Psoas muscle (tissue), 8 donors: ENCODE results near the gene PHF1. TPM values are rescaled to one million over a fixed set of nuclear protein-coding genes. Genes with fewer than 3 reads are reported as not detected.

Experiments
- ATAC-seq, 4 donors: fragments of 200-7000 bp; cut with Tn5 transposase; one replicate each; pipeline ENCODE4 v1.9.1; 2020; ENCODE audit warnings: moderate library complexity in 3 of 4, mild to moderate bottlenecking in 2 of 4
- DNase-seq, 2 donors: peaks; one replicate each; pipeline ENCODE4 v3.0.0-alpha.2; 2020
- H3K27ac ChIP-seq: fragments of 200-600 bp; one replicate; pipeline ENCODE4 v1.8.0; 2022
- H3K27me3 ChIP-seq, 3 donors: fragments of 200-600 bp in 1 of 3; one replicate each; pipeline versions ENCODE4 v1.6.1 to v1.8.0; 2013 to 2022; ENCODE audit warnings: low read length in 2 of 3, mild to moderate bottlenecking in 2 of 3, moderate library complexity in 1 of 3; ENCODE audit not compliant: insufficient read depth in 3 of 3
- H3K36me3 ChIP-seq, 2 donors: fragments of 200-600 bp in 1 of 2; one replicate each; pipeline versions ENCODE4 v1.6.1 to v1.8.0; 2013 to 2022; ENCODE audit warnings: low read depth in 1 of 2, mild to moderate bottlenecking in 1 of 2, moderate library complexity in 1 of 2; ENCODE audit not compliant: insufficient read depth in 1 of 2
- H3K4me1 ChIP-seq: fragments of 200-600 bp; one replicate; pipeline ENCODE4 v1.8.0; 2022
- H3K4me3 ChIP-seq: fragments of 200-600 bp; one replicate; pipeline ENCODE4 v1.8.0; 2022; ENCODE audit warnings: mild to moderate bottlenecking
- H3K9me3 ChIP-seq: fragments of 200-600 bp; one replicate; pipeline ENCODE4 v1.8.0; 2022
- CTCF ChIP-seq: fragments of 200-600 bp; IDR thresholded peaks from one replicate; pipeline ENCODE4 v1.8.0; 2022; ENCODE audit warnings: antibody characterized with exemption
- WGBS, 3 donors: extraction: QIAGEN DNeasy Blood & Tissue Kit; methylation state at CpG; one replicate each; pipeline versions ENCODE4 v1.1.6 to v1.1.7; 2013; 5-methylcytosine and 5-hydroxymethylcytosine counted together
- intact Hi-C, 2 donors: fragments of 100-400 bp; cut with DNase I; formaldehyde crosslinking; loops; one replicate each; pipeline versions ENCODE4 v1.11.0 to v1.14.2; 2022
- polyA plus RNA-seq, 3 donors: library from polyadenylated mRNA; stranded (reverse); fragments of 200-250 nt; gene quantifications; one replicate each; pipeline ENCODE4 v1.2.3, GENCODE V29; 2013
- total RNA-seq, 4 donors: library from RNA; stranded (reverse); fragmentation: NEBNext Ultra II Directional in 2 of 4; extraction: Animal tissue kit (Norgen Biotek cat#: 25700) in 2 of 4; gene quantifications; one replicate each; pipeline versions ENCODE4 v1.2.1 to v1.2.4, GENCODE V29; 2021 to 2023
- donor health status: healthy with polysubstance abuse.
- donor health status: DM: no; HTN: no; CAD: no; lungs with moderate emphysema.
- donor health status: Bipolar disorder and iron deficiency.
- donor health status: healthy.
- donor health status: DM: yes; HTN: yes; CAD: no.
- donor health status: DM: no; HTN: no; CAD: no.
- donor health status: DM: no; HTN: no; CAD: no.
- donor health status: DM: yes; HTN: yes; CAD: no.

PHF1 gene
- total and polyA plus RNA-seq, 7 donors = 40.5 to 84.8 (median 57.5) TPM

DNA sequence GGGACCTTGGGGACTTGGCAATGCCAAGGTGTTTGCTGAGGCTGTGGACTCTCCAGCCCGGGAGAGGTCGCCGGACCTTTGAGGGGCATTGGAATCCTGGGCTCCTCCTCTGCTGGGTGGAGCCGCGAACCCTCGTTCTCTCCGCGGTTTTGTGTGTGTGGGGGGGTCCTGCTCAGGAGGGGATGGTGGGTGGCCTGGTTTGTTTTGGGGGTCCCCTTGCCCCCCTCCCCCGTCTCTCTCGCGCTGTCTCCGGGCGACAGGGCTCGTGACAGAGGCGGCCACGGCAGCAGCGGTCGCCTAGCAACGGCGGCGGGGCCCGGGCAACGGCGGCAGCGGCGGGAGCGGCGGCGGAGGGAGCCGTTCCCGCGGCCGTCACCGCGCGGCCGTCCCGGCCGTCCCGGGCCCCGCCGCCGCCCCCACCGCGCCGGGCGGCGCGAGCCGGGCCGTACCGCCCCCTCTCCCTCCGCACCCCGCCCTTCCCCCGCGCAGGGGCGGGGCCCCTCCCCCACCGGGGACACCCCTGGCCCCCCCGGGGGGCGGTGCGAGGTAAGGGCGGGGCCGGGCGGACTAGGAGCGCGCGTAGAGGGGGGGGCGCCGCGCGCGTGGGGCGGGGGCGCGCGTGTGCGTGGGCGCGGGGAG lies 16.9 kb downstream of the PHF1 start:
- Histone ChIP-seq H3K27me3 (no peaks in the 10 kb centered on the region), H3K4me1 (peaks cover 18% of the 10 kb centered on the region), H3K9me3 (no peaks in the 10 kb centered on the region), H3K36me3 (no peaks in the 10 kb centered on the region), H3K4me3 (peak overlapping the region; percentile 73), H3K27ac (no peak overlapping the region)
- DNase-seq (peak; percentile 56 to 77), ATAC-seq (peak in 2 of 4 donors; percentile 17 to 35)
- 0 to 1% (median 0%) methylated on average over 7 to 67 of the region's 79 CpGs for WGBS, 3 donors
- intact Hi-C loops = loop anchor here in 1 of 2 donors (5.0 kb wide), 1 partner anchor 35 kb away; the partner anchor contains the start of gene KIFC1
- TF ChIP-seq CTCF = no peak

- Histone ChIP-seq H3K9me3 (no peaks in the 10 kb centered on the region), H3K4me3 (peak overlapping the region; percentile 73), H3K27ac (peak overlapping the region; percentile 41), H3K4me1 (peaks cover 18% of the 10 kb centered on the region), H3K36me3 (no peaks in the 10 kb centered on the region), H3K27me3 (no peaks in the 10 kb centered on the region)
- 10 to 21% (median 10%) methylated on average over 19 to 33 of the region's 33 CpGs for WGBS, 3 donors
- intact Hi-C loops = loop anchor here in 1 of 2 donors (5.0 kb wide), 1 partner anchor 36 kb away; the partner anchor contains the start of gene KIFC1
- DNase-seq (no peak), ATAC-seq (no peak)
- TF ChIP-seq CTCF = no peak
Observed at GRCh38 chr6:33428224-33428965, 17.6 kb downstream of the PHF1 start.

- Histone ChIP-seq H3K9me3 (no peaks in the 10 kb centered on the region), H3K36me3 (no peaks in the 10 kb centered on the region), H3K4me3 (no peak overlapping the region), H3K27me3 (no peaks in the 10 kb centered on the region), H3K27ac (no peak overlapping the region), H3K4me1 (peaks cover 20% of the 10 kb centered on the region)
- intact Hi-C loops = loop anchor here in 1 of 2 donors (5.0 kb wide), 1 partner anchor 37 kb away; the partner anchor contains the start of gene KIFC1
- ATAC-seq = no peak
- no peak for TF ChIP-seq CTCF
- WGBS, 3 donors = 64 to 68% (median 66%) methylated on average over 5 of the region's 5 CpGs
- DNase-seq = no peak
Observed at GRCh38 chr6:33428966-33429749, 18.3 kb downstream of the PHF1 start.

- H3K27me3 ChIP-seq = no peaks in the 10 kb centered on the region
- intact Hi-C loops = loop anchor here in 1 of 2 donors (5.0 kb wide), 1 partner anchor 37 kb away; the partner anchor contains the start of gene KIFC1
- TF ChIP-seq CTCF = no peak
- no peaks in the 10 kb centered on the region for H3K36me3 ChIP-seq
- DNase-seq = no peak
- no peak overlapping the region for H3K4me3 ChIP-seq
- no peak overlapping the region for H3K27ac ChIP-seq
- H3K9me3 ChIP-seq = no peaks in the 10 kb centered on the region
- ATAC-seq = no peak
- H3K4me1 ChIP-seq = peaks cover 15% of the 10 kb centered on the region
- 33 to 59% (median 50%) methylated on average over 2 of the region's 2 CpGs for WGBS, 3 donors
Observed at GRCh38 chr6:33429750-33430052, 18.9 kb downstream of the PHF1 start.
